Right ventricle myocardium inferior (tissue), 1 donor: Measurements from ENCODE around the gene DDX24. TPM values are rescaled to one million over a fixed set of nuclear protein-coding genes. Genes with fewer than 3 reads are reported as not detected.

Experiments used
- ATAC-seq: fragments of 200-7000 bp; cut with Tn5 transposase; one replicate; pipeline ENCODE4 v1.9.1; 2020; ENCODE audit warnings: mild to moderate bottlenecking, moderate library complexity
- DNase-seq: peaks from one replicate; pipeline ENCODE4 v3.0.0; 2021; ENCODE audit errors: missing footprints
- intact Hi-C: fragments of 100-400 bp; cut with DNase I; formaldehyde crosslinking; loops from one replicate; pipeline ENCODE4 v1.11.0; 2022
- total RNA-seq: library from RNA; stranded (reverse); fragmentation: NEBNext Ultra II Directional; extraction: Animal tissue kit (Norgen Biotek cat#: 25700); gene quantifications from one replicate; pipeline ENCODE4 v1.2.1, GENCODE V29; 2021
- donor health status: DM: no; HTN: yes; CAD: no; lungs with severe emphysema.

DDX24 gene
- total RNA-seq, 1 donor from 2014 or later, result 187 TPM

DNA sequence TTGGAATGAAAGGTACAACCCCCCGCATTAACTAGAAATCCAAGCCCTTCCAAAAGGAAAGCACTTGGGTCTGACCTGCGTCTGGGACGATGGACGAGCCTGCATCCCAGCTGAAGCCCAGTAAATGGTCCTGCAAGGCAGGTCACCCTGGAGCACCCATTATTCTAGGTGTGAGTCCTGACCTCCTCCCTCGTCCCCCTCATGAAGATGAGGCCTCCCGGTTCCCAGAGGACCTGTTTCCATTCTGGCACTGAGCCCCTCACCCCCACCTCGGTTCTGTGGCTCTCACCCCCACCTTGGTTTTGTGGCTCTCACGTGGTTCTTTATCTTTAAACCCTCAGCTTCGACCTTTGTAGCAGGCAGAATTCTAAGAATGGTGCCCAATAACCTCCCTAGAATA, 36.9 kb upstream of the DDX24 start:
- intact Hi-C loops, result no loop called here
- DNase-seq (no peak), ATAC-seq (no peak)

DNA sequence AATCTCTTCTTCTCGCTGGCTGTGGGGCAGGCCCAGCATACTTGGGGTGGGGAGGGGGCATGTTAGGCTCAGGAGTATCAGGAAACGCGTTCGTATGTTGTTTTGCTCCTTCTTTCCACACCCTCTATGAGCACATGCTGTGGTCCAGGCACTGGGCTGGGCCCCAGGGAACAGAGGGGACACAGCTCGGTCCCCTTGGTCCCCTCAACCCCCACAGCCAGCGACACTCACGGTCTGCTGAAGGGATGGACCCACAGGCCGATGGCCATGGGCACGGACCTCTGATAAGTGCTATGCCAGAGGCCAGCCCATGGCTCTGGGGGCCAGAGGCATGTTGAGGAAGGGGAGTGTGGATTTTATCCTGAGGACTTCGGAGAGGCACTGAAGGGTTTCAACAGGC, 35.7 kb upstream of the DDX24 start:
- ATAC-seq (no peak), DNase-seq (no peak)
- intact Hi-C loops, result no loop called here

DNA sequence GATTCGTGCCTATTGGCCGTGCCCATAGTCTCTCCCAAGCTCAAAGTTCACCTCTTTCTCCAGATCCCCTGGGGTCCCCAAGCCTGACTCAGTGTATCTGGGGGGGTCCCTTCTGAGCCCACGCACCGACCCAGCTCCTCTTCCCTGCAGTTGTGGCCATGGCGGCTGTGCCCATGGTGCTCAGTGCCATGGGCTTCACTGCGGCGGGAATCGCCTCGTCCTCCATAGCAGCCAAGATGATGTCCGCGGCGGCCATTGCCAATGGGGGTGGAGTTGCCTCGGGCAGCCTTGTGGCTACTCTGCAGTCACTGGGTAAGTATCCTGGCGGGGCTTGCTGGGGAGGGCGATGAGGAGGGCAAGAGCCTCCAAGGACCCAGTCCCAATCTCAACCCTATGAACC, 34.6 kb upstream of the DDX24 start:
- ATAC-seq (no peak), DNase-seq (no peak)
- intact Hi-C loops, result no loop called here

DNA sequence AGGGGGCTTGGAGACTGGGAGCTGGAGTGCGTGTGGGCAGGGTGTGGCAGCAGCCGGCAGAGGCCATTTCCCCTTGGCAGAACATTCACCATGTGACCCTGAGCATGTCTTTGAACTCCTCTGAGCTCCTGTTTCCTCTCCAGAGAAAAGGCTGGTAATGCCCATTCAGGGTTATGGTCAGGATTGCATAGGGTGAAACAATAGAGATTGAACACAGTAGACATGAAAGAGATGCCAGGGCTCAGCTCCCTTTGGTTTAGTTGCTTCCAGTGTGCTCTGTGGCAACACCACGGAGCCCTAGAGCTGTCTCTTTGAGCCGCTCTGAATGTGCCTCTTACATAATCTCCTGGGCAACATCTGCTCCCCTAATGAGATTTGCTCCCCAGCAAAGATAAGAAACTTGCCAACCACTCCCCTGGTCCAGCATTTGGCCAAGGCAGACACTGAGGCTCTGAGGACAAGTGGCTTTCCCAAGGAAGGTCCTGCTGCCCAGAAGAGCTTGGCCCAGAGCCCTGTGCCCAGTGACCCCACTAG, 34.1 kb upstream of the DDX24 start:
- intact Hi-C loops, result no loop called here
- ATAC-seq (peak; percentile 43), DNase-seq (no peak)

DNA sequence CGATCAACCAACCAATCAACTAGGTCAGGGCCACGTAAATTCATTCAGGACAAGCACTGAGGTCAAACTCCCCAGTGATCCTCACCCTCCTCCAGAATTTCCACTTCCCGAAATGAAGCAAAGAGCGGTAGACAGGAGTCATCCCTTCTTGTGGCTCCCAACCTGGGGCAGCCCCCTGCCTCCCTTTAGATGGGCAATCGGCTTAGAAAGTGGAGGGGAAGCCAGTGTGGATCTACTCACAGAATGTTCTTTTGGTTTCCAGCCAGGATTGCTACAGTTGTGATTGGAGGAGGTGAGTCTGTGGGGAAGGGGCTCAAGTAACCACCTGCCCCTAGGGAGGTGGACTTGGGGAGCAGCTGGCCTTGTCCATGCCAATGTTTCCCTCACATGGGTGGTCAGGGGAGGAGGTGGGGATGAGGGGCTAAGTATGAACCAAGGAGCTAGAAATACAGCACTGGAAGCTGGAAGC, 33.6 kb upstream of the DDX24 start:
- no peak for ATAC-seq
- intact Hi-C loops, result no loop called here
- DNase-seq, result no peak

DNA sequence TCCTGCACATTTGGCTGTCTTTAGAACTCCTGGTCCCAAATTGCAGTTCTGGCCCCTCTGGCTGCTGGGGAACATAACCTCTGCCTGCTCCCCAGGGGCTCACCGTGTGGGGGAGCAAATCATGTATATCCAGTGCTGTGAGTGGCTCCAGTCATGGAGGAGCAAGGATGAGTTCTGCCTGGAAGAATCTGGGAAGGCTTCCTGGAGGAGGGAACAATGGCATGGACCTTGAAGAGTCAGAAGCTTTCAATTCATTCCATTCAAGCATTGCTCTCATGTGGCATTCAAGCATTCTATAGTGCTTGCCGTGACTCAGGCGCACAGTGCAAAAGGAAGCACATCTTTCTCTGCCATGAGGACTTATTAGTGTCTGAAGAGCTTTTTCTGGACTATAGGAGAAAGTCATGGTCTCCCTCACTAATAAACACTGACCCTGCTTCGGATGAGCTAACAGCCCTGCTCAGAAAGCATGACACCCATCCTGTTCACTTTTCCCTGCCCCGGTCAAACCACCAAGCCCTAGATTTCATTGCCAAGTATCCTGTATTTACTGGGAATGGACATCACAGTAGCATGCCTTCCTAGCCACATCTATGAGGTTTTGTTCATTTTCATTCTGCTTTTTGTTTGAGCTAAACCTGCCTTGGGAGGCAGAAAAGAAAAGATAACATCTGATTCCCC, 33.0 kb upstream of the DDX24 start:
- ATAC-seq, result no peak
- intact Hi-C loops, result no loop called here

DNA sequence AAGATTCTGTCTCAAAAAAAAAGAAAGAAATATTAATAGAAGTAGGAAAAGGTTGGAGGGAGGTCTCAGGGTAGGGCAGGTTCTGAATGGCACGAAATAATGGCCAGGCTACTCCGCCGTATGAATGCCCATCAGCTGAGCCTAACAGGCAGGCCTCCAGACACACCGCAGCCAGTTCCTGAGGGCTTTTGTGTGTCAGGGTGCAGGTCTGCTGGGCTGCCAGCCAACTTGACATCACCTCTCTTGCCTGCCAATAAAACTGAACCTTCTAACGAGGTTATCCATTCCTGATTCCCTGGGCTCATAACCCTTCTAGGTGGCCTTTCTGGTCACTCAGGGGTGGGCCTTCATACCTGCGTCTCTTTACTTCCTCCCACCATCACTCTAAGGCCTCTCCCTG, 32.5 kb upstream of the DDX24 start:
- intact Hi-C loops, result no loop called here
- no peak for DNase-seq
- peak; percentile 28 for ATAC-seq

More for the DNA sequence above, 33.0 kb upstream of the DDX24 start:
- DNase-seq, result no peak

DNA sequence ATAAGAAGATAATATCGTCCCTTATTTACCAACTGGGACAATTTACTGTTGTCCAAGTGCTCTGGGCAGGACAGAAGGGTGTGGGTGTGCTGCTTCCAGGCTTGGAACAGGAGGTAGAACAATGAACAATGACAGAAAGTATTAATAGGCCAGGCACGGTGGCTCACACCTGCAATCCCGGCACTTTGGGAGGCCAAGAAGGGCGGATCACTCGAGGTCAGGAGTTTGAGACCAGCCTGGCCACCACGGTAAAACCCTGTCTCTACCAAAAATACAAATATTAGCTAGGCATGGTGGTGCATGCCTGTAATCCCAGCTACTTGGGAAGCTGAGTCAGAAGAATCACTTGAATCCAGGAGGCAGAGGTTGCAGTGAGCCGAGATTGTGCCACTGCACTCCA, 32.1 kb upstream of the DDX24 start:
- intact Hi-C loops, result no loop called here
- ATAC-seq, result no peak
- DNase-seq, result no peak

DNA sequence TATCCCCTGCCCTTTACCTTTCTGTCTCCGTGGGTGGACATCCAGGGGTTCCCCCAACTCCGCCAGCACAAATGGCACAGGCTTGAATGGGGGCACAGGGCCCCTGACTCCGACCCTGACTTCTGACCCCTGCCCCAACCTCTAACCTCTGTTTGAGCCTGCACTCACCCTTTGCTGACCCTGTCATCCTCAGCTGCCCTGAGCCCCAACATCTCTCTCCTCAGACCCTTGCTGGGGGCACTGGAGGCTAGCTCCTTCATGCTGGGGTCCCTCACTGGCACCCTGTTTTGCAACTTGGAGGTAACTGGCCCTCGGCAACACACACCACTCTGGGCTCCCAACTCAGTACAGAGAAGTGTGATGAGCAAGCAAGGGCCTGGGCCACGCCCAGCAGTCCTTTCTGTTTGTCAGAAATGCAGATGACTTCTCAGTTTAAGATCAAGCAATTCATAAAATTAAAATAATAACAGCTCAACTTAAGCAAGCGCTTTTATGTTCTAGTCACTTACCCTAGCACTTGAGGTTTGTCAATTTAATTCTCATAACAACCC, 31.6 kb upstream of the DDX24 start:
- ATAC-seq (no peak), DNase-seq (no peak)
- intact Hi-C loops, result no loop called here

DNA sequence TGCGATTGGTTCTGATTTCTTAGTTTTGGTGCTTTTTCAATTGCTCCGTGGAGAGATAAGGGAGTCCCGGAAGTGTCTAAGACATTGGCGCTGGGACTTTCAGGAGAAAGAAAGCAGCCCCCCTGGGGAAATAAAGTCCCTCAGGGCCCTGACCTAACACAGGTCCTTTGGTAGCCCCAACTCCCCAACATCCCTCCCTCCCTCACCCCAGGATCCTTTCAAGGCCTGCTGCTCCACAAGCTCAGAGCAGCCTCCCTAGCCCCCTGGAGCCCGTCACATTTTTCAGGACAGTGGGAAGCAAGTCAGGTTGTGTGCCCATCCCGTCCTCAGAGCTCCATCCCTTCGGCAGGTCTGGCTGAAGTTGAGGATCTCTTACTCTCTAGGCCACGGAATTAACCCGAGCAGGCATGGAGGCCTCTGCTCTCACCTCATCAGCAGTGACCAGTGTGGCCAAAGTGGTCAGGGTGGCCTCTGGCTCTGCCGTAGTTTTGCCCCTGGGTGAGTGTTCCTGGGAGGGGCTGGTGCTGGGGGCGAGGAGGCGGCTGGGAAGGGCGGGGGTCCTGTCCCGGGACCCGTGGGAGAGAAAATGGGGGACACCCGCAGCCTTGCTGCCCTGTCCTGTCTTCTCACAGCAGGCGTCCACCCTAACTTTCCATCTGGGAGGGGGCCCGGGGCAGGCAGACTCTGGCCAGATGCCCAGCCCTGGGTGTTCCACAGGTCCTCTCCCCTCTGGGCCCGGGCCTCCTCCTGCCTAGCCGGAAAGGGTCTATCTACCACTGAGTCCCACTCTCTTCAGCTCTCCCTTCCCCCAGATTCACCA, 30.5 kb upstream of the DDX24 start:
- no peak for ATAC-seq
- DNase-seq, result no peak
- intact Hi-C loops, result no loop called here

DNA sequence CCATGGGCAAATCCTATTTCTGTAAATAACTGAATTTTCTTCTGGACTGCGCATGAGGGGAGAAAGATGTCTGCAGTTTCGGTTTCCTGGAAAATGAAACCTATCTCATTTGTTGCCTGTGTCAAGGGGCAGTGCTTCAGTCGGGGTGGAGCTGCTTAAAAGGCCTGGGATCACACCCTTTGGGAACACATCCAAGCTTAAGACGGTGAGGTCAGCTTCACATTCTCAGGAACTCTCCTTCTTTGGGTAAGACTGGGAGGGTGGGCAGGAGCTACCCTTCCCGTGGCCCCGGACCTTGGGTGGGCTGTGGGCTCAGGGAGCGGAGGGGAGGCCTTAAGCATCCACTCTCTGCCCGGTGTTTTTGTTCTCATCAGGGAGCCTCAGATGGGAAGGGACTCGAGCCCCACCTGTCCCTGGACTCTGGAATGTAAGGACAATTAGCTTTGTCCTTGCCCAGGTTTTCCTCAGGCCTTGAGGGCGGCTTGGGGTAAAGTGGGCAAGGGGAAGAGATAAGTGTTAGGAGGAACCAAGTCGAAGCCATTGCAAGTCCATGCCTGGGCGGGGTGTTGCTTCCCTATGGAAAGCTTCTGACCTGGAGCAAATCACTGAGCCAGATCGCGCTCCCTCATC, 29.7 kb upstream of the DDX24 start, which contains the start of gene IFI27:
Gene IFI27 (plus strand): TSS at position 185 of the 630 bp plus-strand sequence.
- DNase-seq (no peak), ATAC-seq (peak; percentile 55)
- intact Hi-C loops, result no loop called here

DNA sequence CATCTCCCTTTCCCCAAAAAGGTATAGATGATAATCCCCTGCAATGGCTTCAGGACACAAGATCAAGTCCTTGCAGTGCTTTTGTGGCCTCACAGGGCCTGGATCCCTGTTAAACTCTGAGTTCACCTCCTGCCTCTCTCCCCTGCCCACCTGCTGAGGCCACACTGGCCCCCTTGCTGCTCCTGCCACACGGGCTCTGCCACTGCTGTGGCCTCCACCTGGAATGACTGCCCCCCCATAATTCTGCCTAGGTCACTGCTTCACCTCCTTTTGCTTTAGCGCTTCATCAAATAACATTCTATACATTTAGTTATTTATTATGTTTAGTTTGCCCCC, 28.9 kb upstream of the DDX24 start:
- intact Hi-C loops, result no loop called here
- DNase-seq, result no peak
- no peak for ATAC-seq

DNA sequence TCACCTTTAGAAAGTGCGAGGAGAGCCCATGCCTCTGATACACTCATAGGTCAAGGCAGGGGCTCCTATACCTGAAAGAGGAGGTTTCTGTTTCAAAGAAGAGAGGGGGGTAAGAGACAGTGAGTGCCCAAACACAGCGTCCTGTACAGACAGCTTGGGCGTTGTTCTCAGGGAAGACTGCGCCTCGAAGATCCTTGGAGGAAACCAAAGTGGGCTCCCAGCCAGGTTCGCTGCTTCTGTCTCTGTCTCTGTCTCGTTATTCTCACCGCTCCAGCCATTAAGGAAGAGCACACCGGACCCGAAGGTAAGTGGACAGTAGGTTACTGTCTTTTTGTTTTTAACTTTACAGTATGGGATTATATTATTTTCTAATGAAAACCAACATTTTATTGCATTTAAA, 23.7 kb upstream of the DDX24 start:
- DNase-seq (no peak), ATAC-seq (no peak)
- intact Hi-C loops, result no loop called here

DNA sequence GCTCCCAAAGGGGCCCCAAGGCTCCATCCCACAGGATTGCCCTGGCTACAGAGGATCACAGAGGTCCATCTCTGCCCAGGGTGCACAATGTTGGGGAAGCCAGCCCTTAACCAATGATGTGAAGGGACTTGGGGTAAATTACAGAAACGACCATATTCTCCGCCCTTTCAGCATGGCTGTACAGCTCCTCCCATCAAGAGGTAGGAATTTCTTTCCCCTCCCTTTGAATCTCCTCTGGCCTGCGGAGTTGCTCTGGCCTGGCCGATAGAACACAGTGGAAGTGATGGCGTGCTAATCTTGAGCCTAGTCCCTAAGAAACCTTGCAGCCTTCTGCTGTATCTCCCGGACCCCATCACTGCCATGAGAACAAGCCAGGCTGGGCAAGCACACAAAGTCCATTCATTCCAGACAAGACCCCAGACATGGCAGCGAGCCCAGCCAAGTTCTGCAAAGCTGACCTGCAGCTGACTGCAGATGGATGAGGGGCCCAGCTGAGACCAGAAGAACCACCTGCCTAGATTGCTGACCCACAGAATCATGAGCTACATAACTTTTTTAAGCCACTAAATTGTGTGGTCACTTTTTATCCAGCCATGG, 22.6 kb upstream of the DDX24 start:
- ATAC-seq (no peak), DNase-seq (no peak)
- intact Hi-C loops, result no loop called here

DNA sequence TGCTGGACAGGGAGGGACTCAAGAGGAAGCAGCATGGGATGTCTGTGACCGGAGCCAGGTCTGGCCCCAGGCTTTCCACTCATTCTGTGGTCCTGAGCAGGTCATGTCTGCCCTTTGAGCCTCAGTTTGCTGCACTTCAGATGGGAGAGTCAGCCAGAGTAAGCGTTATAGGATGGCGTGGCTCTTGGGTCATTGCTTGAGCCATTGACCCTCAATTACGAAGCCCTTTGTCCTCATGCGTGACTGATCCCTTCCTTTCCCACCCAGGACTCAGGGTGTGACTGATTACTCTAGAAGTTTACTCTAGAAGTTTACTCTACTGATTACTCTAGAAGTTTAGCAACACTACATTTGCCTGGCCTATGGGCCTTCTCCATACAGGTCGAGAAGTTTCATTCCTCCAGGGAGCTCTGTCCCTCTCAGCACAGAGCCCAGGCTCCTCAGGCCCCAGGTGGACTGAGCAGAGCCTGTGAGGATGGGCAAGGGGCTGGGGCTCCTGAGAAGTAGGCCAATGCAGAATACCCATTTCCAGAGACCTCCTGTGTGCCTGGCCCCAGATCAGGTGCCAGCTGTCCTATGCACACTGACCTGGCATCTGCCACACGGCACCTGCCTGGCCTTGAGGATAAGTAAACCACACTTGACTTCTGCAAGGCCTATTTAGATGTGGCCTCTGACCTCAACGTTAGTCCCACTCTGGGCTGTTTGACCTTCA, 21.9 kb upstream of the DDX24 start:
- intact Hi-C loops, result no loop called here
- DNase-seq (no peak), ATAC-seq (no peak)

DNA sequence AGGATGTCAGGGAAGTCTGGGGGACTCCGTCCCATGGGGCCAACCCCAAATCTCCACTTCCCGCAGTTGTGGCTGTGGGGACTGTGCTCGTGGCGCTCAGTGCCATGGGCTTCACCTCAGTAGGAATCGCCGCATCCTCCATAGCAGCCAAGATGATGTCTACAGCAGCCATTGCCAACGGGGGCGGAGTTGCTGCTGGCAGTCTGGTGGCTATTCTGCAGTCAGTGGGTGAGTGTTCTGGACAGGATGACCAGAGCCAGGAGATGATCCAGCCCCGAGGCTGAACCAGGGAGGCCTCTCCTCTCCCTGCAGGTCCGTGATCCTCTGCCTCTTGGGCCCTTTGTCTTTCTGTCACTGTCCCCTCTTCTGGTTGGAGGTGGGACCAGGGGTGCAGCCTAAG, 20.7 kb upstream of the DDX24 start:
- no peak for DNase-seq
- ATAC-seq, result no peak
- intact Hi-C loops, result no loop called here

DNA sequence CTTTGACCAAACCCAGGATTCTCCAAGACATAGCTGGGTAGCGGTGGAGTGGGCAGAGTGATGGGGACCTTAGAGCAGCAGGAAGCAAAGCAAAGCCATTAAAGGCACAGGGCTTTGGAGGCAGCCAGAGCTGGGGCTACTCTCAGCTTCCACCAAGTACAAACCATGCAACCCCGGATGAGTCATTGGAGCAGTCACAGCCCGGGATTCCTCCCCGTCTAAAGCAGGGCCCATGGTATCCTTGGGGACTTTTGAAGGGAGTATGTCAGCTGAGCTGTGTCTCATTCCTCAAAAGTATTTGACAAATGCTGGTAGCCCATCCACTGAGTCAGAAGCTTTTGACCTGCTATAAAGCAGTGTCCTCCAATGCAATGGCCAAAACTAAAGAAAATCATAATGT, 19.8 kb upstream of the DDX24 start:
- DNase-seq (no peak), ATAC-seq (no peak)
- intact Hi-C loops, result no loop called here

DNA sequence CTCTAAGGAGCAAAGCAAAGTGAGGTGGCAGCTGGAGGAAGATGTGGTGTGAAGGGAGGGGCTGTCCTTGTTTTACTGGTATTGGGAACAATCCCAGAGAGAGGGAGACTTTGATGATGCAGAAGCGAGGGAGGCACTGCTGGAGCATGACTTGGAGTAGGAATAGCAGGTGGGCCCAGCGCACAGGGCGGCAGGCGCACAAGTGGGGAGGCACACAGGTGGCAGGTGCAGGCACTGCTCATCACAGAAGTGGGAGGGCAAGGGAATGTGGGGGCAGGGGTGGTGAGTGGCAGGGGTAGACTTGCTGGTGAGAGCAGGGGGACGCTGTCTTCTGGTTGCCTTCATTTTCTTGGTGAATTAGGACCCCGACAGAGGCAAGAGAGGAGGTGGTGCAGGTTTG, 18.0 kb upstream of the DDX24 start:
- no peak for DNase-seq
- no peak for ATAC-seq
- intact Hi-C loops, result no loop called here
